HG03558 (cell line): ENCODE data around the gene PSG1.
"Not testable (repeated sequence)": the region's sequence is repeated elsewhere in the genome, so short reads cannot be mapped to it uniquely, and the experiment has no call there.

Source experiments
- ATAC-seq: cut with Tn5 transposase; IDR thresholded peaks from one replicate; pipeline ENCODE4 v1.9.1; 2021; ENCODE audit warnings: moderate number of reproducible peaks; ENCODE audit not compliant: unreplicated experiment; ENCODE audit errors: extremely low read depth

The PSG1 gene

DNA sequence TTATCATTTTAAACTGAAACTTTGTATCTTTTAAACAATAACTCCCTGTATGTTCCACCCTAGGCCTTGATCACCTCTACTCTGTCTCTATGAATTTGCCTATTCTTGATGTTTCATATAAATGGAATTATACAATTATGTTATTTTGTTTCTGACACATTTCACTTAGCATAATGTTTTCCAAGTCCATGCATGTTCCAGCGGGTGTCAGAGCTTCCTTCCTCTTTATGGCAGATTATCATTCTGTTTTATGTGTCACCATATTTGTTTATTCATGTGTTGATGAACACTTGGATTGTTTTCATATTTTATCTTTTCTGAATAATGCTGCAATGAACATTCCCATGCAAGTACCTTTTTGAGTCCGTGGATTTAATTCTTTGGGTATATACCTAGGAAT, 3.2 kb upstream of the PSG1 start:
- not testable (repeated sequence) for ATAC-seq

DNA sequence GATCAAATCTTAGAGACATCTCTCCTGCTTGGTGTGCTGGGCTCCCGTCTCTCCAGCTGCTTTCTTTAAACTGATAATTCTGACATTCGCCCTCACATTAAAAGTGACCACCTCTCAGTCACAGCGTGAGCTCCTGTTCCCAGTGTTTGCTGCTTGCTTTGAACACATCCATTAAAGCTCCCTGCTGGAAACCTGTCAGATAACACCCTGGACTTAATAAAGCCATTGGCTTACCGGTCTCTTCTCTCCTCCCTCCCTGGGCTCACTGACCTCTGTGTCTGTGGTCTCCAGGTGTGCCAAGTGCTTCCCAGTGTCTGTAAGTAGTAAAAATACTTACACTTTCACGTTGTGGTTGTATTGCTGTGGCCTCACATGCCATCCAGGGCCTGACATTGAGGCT, 2.5 kb upstream of the PSG1 start:
- not testable (repeated sequence) for ATAC-seq

DNA sequence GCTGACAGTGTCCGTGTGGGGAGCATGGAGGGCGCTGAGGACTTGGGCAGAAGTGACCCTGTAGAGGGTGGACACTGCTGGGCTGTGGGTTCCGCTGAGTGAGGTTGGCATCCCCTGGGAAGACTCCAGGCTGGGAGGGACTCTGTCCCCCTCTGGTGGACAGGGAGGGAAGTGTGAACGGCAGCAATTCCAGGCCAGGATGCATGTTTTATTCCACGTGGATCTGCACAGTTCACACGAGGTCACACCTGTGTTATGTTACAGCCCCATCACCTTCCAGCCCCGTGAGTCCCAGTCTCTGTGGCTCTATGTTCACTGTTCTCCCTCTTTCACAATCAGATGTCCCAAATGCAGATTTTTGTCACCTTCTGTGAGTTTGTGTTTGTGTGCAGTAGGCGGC, 1.8 kb upstream of the PSG1 start:
- ATAC-seq = not testable (repeated sequence)

DNA sequence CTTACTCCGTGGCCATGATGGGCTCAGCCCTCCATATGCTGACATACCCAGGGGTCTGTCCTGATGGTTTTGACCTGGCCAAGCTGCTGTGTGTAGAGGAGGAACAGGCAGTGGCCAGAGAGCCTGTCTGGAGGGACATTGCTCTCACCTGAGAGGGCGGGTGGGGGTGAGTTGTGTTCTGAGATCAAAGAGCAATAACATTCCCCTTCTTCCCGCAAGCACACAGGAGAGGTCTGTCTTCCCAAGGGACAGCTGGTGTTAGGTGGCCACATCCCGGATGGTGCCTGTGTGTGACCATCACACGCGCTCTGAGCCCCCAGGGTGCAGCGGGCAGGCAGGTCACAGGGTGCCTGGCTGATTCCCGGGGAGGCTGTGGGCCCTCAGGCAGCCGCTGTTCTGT, 1.1 kb upstream of the PSG1 start:
- ATAC-seq = not testable (repeated sequence)

DNA sequence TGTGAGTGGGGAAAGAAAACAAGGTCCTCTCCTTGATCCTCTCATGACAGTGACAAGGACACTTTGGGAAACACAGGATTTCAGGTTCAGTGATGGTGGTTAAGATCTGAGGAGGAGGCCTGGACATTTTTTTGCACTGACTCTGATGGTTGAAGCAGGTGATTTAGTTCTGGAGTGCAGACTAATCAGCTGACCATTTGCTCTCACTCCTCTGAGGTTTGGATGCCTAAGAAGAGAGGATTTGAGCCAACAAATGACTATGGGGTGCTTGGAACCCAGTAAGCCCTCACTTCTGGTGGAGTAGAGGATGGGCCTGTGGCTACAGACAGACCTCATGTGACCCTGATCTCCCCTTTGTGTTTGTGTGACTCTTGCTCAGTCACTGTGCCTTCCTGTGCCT, 2.9 kb downstream of the PSG1 start:
- ATAC-seq = not testable (repeated sequence)

DNA sequence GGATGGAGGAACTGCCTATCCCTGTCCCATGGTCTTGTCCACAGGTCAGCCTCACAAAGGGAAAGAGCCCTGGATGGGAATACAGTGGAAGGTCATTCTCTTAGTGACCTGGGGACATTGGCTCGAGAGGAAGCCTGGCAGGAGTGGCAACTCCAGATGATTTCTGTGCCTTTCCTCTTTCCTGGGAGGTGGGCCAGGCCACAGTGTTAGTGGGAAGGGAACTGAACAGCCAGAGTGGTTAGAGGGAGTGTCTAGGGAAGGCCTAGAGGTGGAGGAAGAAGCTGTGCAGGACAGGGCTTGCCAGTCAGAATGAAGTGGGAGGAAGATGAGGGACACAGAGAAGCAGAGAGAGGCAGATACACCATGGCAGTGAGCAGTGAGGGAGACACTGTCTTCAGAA, 3.6 kb downstream of the PSG1 start:
- ATAC-seq = not testable (repeated sequence)

DNA sequence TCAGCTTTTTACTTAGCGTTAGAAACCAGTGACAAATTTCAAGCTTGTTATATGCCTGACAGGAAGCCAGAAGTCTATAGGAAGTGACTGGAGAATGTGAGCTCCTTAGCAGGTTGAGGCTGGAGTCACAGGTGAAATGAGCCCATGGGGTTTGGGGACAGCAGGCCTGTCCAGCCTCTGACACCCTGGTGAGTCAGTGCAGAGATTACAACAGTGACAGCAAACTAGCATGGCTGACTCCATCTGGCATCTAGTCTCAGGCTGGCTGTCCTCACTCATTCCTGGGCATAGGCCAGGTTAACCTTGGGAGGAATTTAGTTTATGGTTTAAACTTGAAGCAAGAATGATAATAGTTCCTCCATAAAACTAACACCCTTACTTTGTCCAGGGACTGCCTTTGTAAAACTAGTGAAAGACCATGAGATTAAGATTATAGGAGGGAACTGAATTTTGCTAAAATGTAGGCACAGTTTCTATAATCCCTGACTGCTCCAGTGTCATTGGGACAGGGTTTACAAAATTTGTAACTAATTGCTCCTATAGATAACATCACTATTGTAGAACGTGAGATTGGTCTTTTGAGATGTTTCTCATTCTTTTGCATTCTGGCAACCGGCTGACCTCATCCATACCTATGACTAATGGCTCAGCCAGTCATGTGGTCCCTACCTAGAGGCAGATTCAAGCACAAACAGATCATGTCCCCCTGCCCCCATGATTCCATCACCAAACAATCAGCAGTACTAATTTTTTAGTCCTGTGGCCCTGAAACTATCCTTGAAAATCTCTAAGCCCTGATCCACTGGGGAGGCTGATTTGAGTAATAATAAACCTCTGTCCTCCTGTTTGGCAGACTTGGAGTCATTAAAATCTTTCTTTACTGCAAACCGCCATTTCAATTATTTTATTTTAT, 4.4 kb downstream of the PSG1 start:
- not testable (repeated sequence) for ATAC-seq

DNA sequence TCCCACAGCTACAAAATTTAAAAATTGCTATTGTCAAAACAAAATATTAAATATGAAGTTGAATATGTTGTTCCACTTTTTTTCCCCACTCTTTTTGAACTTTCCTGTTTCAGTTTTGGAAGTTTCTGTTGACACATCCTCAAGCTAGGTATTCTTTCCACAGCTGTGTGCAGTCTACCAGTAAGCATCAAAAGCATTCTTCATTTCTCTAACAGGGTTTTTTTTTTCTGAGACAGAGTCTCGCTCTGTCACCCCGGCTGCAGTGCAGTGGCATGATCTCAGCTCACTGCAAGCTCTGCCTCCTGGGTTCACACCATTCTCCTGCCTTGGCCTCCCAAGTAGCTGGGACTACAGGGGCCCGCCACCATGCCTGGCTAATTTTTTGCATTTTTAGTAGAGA, 5.4 kb downstream of the PSG1 start:
- ATAC-seq = not testable (repeated sequence)

DNA sequence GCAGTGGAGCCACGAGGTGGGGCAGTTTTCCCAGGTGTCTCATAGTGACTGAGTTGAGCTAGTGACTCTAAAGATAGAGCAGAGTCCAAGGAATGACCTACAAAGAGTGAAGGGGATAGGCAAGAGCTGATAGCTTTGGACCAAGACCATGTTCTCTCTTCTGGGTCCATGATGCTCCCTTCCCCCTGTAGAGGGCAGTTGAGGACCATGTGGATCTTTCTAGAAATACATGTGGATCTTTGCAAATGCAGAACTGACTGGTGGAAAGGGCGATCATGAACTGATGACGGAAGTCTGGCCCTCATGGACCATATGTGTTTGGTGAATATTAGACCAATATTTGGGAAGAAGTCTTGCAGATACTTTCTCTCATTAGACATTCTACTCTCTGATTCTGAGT, 6.9 kb downstream of the PSG1 start:
- ATAC-seq = no peak

DNA sequence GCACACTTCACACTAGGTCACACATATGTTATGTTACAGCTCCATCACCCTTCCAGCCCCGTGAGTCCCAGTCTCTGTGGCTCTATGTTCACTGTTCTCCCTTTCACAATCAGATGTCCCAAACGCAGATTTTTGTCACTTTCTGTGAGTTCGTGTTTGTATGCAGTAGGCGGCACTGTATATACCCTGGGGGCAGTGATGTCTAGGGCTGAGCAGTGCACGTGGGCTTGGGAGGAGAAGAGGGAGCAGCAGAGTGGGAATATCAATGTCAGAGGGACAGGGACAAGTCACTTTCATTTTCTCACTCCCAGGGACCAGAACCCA, 22.0 kb downstream of the PSG1 start:
- ATAC-seq = no peak

DNA sequence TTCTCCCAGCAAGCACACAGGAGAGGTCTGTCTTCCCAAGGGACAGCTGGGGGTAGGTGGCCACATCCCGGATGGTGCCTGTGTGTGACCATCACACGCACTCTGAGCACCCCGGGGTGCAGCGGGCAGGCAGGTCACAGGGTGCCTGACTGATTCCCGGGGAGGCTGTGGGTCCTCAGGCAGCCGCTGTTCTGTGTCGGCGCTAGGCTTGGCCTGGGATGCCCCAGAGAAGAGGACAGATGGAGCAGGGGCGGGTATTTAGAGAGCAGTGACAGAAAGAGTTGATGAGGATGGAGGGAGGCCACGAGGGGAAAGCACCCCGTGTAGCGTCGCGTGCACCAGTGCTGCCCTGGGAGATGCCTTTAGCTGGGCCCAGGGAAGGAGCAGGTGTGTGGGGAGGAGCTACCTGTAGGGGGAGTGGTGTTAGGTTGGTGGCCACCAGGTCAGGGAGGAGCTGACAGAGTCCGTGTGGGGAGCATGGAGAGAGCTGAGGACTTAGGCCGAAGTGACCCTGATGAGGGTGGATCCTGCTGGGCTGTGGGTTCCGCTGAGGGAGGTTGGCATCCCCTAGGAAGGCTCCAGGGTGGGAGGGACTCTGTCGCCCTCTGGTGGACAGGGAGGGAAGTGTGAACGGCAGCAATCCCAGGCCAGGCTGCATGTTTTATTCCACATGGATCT, 22.5 kb downstream of the PSG1 start:
- not testable (repeated sequence) for ATAC-seq

DNA sequence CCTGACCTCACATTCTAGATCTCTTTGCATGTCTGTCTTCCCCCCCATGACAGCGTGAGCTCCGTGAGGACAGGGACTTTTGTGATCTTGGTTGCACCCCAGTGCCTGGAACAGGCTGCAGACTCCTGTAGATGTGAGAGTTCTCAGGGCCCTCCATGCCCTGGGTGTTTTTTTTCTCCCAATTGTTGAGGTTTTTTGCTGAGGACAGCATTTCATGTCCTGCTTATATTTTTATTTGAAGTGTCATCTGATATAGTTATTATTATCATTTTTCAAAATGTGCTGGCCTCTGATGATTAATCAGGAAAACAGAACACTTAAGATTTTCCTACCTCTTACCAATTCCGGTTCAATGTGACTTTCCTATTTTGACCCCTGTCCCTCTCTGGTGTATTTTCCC, 24.8 kb downstream of the PSG1 start:
- not testable (repeated sequence) for ATAC-seq

DNA sequence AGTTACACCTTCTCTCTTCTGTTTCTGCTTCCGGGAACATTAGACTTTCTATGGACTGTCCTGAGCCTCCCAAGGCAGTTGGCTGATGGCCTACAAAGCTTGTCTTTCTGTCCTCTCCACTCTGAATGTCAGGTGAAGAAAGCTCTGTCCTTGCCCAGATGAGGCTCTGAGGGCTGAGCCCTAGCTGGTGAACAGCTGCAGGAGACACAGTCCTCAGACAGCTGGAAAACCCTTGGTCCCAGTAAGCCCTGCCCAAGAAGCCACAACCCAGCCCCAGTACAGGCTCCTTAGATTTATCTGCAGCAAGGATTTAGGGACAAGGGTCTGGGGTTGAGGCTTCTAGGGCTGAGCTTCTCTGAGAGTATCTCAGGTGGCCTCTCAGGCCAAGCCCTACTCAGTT, 26.3 kb downstream of the PSG1 start:
- not testable (repeated sequence) for ATAC-seq

DNA sequence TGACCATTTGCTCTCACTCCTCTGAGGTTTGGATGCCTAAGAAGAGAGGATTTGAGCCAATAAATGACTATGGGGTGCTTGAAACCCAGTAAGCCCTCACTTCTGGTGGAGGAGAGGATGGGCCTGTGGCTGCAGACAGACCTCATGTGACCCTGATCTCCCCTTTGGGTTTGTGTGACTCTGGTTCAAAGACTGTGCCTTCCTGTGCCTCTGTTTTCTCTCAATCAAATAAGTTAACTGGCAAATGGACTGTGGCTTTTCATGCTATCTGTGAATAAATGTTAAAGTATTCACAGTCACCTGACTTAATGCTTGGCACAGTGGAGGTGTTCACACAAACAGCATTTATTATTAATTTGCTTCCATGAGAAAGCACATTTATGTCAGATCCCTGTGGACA, 26.7 kb downstream of the PSG1 start:
- not testable (repeated sequence) for ATAC-seq

DNA sequence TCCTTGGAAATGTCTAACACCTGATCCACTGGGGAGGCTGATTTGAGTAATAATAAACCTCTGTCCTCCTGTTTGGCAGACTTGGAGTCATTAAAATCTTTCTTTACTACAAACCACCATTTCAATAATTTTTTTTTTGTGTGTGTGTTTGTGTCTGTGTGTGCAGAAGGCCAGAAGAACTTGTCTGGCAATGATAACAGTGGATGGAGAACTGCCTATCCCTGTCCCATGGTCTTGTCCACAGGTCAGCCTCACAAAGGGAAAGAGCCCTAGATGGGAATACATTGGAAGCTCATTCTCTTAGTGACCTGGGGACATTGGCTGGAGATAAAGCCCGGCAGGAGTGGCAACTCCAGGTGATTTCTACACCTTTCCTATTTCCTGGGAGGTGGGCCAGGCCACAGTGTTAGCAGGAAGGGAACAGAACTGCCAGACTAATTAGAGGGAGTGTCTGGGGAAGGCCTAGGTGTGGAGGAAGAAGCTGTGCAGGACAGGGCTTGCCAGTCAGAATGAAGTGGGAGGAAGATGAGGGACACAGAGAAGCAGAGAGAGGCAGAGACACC, 27.7 kb downstream of the PSG1 start:
- ATAC-seq = not testable (repeated sequence)

DNA sequence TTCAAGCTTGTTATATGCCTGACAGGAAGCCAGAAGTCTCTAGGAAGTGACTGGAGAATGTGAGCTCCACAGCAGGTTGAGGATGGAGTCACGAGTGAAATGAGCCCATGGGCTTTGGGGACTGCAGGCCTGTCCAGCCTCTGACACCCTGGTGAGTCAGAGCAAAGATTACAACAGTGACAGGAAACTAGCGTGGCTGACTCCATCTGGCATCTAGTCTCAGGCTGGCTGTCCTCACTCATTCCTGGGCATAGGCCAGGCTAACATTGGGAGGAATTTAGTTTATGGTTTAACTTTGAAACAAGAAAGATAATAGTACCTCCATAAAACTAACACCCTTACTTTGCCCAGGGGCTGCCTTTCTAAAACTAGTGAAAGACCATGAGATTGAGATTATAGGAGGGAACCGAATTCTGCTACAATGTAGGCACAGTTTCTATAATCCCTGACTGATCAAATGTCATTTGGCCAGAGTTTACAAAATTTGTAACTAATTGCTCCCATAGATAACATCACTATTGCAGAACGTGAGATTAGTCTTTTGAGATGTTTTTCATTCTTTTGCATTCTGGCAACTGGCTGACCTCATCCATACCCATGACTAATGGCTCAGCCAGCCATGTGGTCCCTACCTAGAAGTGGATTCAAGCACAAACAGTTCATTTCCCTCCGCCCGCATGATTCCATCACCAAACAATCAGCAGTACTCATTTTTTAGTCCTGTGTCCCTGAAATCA, 28.4 kb downstream of the PSG1 start:
- no peak for ATAC-seq

DNA sequence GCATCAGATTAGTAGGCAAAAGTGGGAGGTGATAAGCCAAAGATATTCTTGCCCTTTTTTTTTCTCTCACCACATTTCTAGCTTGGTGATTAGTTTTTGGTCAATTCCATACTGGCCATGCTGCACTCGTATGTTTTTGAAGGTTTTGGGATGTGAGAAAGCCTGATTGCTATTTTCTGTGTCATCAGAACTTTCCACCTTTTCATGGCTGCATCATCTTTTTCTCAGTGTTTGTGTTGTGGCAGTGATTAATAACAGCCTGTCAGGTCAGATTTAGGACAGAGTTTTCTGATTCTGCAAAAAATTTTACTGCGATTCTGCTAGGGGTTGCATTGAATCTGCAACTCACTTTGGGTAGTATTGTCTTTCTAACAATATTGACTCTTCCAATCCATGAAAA, 32.9 kb downstream of the PSG1 start:
- ATAC-seq = no peak

DNA sequence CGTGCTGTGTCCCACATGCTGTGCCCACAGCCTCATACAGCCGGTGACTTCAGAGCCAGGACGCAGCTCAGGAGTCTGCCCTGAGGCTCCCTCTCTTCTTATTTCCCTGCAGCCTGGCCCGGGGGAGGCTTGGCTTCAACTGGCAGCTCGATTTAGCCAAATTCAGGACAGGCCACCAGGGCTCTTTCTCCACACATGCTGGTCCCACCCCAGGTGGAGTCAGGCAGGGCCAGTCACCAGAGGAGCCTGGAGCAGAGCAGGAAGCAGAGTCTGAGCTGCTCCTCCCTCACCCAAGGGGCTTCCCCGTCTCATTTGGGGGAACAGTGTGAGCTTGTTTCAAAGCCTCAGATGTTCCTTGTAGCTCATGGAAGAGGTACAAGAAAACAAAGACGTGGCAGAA, 35.9 kb downstream of the PSG1 start:
- ATAC-seq = not testable (repeated sequence)

DNA sequence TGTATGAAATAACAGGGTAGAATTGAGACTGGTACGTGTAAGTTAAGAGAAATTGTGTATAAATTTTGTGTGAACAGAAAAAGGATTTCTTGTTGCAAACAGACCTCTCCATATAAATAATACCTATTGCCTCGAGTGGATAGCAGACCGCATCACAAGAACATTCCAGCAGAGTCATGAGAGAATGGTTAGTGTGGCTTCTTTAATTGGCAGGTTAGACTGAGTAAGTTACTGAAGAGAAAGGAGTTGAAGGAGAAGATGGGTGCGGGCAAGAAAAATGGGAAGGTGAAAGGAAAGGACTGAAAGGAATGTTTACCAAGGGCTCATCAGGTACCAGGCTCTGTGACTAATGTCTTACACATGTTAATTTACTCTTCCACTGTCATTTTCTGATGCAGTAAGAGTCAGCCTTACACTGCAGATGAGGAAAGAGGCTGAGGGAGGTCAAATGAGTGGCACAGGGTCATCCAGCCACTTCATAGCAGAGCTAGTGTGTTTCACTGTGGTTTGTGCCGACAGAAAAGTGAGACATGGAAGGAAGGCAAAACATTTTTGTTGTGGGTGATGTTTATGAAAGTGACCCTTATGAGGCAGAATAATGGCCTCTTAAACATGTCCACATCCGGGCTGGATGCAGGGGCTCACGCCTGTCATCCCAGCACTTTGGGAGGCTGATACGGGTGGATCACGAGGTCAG, 46.6 kb downstream of the PSG1 start:
- ATAC-seq = not testable (repeated sequence)

DNA sequence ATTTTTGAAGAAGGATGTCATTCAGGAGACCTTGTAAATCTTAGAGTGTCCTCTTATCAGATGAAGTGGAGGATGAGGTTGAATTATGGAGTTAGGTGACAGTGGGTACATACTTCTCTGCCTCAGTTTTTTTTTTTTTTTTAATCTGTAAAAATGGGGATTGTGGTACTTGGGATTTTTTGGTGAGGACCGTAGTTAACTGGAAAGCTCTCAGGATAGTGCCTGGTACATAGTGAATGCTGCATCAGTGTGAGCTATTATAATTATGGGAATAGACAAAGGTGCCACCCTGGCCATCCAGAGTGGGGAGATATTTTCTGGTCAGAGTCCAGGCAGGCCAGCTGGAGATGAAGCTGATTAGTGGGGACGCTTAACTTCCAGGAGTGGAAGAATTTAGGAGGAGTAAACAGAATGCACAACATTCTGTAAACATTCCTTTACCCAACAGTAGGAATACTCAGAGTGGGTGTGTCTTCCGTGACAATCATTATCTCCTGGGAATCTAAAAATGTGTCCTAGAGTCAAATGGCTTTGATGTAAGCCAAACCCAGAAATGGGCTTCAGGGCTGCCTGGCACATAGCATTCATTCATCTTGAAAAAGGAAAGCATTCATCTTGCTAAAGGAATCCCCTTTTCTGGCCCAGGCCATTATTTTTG, 47.4 kb downstream of the PSG1 start:
- ATAC-seq = not testable (repeated sequence)
